Measurements from ENCODE around the gene VTA1.
"Not testable (repeated sequence)": the region's sequence is repeated elsewhere in the genome, so short reads cannot be mapped to it uniquely, and the experiment has no call there.

Gene VTA1

GRCh38 chr6:142225115-142225514, 78.1 kb downstream of the VTA1 start:
- no peak for DNase-seq

- no peak for DNase-seq
These were observed 78.5 kb downstream of the VTA1 start for GRCh38 chr6:142225552-142225951.

GRCh38 chr6:142226731-142227130, 79.7 kb downstream of the VTA1 start:
- DNase-seq: no peak

GRCh38 chr6:142229518-142230270, 82.6 kb downstream of the VTA1 start:
- DNase-seq: not testable (repeated sequence)

- peak in 1 of 58 donors; percentile 3 for DNase-seq
These were observed 85.4 kb downstream of the VTA1 start for GRCh38 chr6:142232206-142233044.

- DNase-seq: no peak
These were observed 87.1 kb downstream of the VTA1 start for GRCh38 chr6:142233945-142234682.

- no peak for DNase-seq
These were observed 88.2 kb downstream of the VTA1 start for GRCh38 chr6:142235272-142235671.

GRCh38 chr6:142235791-142236190, 88.7 kb downstream of the VTA1 start:
- DNase-seq: no peak

GRCh38 chr6:142236691-142237090, 89.6 kb downstream of the VTA1 start:
- no peak for DNase-seq

GRCh38 chr6:142238881-142239280, 91.8 kb downstream of the VTA1 start:
- no peak for DNase-seq

- no peak for DNase-seq
These were observed 93.1 kb downstream of the VTA1 start for GRCh38 chr6:142240179-142240578.

- DNase-seq: no peak
These were observed 94.0 kb downstream of the VTA1 start for GRCh38 chr6:142241061-142241460.

- no peak for DNase-seq
These were observed 95.2 kb downstream of the VTA1 start for GRCh38 chr6:142242269-142242668.

- no peak for DNase-seq
These were observed 99.9 kb downstream of the VTA1 start for GRCh38 chr6:142246960-142247359.

- no peak for DNase-seq
These were observed 102.2 kb downstream of the VTA1 start for GRCh38 chr6:142249266-142249665.

- no peak for DNase-seq
These were observed 104.9 kb downstream of the VTA1 start for GRCh38 chr6:142251930-142252445.

- DNase-seq: no peak
These were observed 107.5 kb downstream of the VTA1 start for GRCh38 chr6:142254513-142254912.

- no peak for DNase-seq
These were observed 108.7 kb downstream of the VTA1 start for GRCh38 chr6:142255785-142256184.

- DNase-seq: no peak
These were observed 111.2 kb downstream of the VTA1 start for GRCh38 chr6:142258305-142258704.

GRCh38 chr6:142258757-142259156, 111.7 kb downstream of the VTA1 start:
- no peak for DNase-seq

GRCh38 chr6:142260748-142261147, 113.7 kb downstream of the VTA1 start:
- no peak for DNase-seq

GRCh38 chr6:142262231-142262630, 115.2 kb downstream of the VTA1 start:
- no peak for DNase-seq

All from anterior cingulate cortex (tissue), 58 donors.